ENCODE results near the gene ENTPD6. TPM values are rescaled to one million over a fixed set of nuclear protein-coding genes. Genes with fewer than 3 reads are reported as not detected.
A peak's percentile ranks its signal among the peaks of the same experiment; 100 is the strongest.

The ENTPD6 gene
- total RNA-seq, 1 donor from 2014 or later, result 106 TPM

GRCh38 chr20:25253606-25254275 is 58.2 kb downstream of the ENTPD6 start:
- intact Hi-C loops (cut with micrococcal nuclease), result no loop called here
- no peaks in the 10 kb centered on the region for H3K9me3 ChIP-seq (replicated peaks)
- peaks cover 10% of the 10 kb centered on the region for H3K36me3 ChIP-seq
- H3K27ac ChIP-seq (replicated peaks), result peak overlapping the region; percentile 97
- TF ChIP-seq, protein P1, sequence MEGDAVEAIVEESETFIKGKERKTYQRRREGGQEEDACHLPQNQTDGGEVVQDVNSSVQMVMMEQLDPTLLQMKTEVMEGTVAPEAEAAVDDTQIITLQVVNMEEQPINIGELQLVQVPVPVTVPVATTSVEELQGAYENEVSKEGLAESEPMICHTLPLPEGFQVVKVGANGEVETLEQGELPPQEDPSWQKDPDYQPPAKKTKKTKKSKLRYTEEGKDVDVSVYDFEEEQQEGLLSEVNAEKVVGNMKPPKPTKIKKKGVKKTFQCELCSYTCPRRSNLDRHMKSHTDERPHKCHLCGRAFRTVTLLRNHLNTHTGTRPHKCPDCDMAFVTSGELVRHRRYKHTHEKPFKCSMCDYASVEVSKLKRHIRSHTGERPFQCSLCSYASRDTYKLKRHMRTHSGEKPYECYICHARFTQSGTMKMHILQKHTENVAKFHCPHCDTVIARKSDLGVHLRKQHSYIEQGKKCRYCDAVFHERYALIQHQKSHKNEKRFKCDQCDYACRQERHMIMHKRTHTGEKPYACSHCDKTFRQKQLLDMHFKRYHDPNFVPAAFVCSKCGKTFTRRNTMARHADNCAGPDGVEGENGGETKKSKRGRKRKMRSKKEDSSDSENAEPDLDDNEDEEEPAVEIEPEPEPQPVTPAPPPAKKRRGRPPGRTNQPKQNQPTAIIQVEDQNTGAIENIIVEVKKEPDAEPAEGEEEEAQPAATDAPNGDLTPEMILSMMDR (IDR thresholded peaks at IDR 0.05; ENCODE audit: borderline replicate concordance), result no peak
- H3K4me1 ChIP-seq, result peaks cover 95% of the 10 kb centered on the region
- H3K27me3 ChIP-seq (ENCODE audit: low read depth), result no peaks in the 10 kb centered on the region
- H3K4me3 ChIP-seq, result peak overlapping the region; percentile 97
- DNase-seq, result no peak

DNA sequence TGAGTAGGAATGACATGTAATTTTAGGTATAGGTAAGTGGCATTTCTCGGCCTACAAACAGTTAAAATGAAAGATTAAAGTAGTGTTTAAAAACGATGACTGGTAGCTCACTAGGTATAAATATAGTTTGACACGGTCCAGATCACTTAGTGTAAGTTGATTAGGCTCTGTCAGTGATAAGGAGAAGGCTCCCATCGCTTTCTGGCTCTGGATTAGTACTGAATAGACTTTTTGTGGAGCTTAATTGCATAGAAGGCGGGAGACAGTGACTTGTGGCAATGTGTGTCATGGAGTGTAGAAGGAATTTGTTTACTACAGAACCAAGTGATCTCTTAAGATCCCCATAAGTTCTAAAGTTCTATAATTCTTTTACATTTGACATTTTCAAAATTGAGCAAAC is 59.1 kb downstream of the ENTPD6 start:
- intact Hi-C loops (cut with micrococcal nuclease), result no loop called here

DNA sequence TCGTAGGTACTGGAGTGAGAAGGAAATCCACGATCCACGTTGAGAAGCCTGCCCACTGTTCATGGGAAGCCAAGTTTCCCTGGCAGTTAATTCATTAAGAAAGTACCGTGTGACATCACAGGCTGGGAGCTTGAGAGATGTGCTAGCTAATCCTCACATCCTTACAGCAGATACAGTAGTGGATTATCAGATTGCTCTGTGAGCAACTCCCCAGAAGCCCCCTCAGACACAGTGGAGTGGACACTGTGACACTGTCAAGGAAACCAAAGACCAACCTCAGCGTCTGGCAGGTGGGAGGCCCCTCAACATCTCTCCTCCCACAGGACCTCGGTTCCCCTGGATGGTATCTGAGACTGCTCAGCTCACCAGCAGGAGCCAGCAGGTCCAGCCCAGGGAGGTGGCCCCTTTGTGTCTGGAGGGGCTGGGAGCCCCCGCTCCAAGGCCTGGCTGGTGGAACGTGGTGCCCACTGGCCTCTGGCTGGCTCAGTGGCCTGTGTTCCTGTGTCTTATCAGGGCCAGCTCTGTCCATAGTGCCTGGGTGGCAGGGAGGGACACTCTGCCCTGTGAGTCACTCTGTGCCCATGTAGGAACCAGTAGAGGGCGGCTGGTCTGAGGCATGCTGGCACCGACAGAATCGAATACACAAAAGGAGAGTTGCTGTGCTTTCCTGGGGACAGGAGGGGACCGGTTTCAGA is 59.6 kb downstream of the ENTPD6 start:
- peak; percentile 67 for DNase-seq
- Histone ChIP-seq H3K27ac (replicated peaks) (peak overlapping the region; percentile 97), H3K9me3 (replicated peaks) (no peaks in the 10 kb centered on the region), H3K36me3 (peaks cover 24% of the 10 kb centered on the region), H3K27me3 (ENCODE audit: low read depth) (no peaks in the 10 kb centered on the region), H3K4me1 (peaks cover 94% of the 10 kb centered on the region), H3K4me3 (peak overlapping the region; percentile 47)
- intact Hi-C loops (cut with micrococcal nuclease), result no loop called here
- TF ChIP-seq, protein P1 (IDR thresholded peaks at IDR 0.05; ENCODE audit: borderline replicate concordance), result peak; percentile 34

More for the DNA sequence above, 59.1 kb downstream of the ENTPD6 start:
- peak overlapping the region; percentile 97 for H3K27ac ChIP-seq (replicated peaks)
- peaks cover 95% of the 10 kb centered on the region for H3K4me1 ChIP-seq
- no peaks in the 10 kb centered on the region for H3K27me3 ChIP-seq (ENCODE audit: low read depth)
- H3K36me3 ChIP-seq, result peaks cover 19% of the 10 kb centered on the region
- peak overlapping the region; percentile 97 for H3K4me3 ChIP-seq
- no peaks in the 10 kb centered on the region for H3K9me3 ChIP-seq (replicated peaks)
- TF ChIP-seq, protein P1 (IDR thresholded peaks at IDR 0.05; ENCODE audit: borderline replicate concordance), result no peak
- DNase-seq, result no peak

DNA sequence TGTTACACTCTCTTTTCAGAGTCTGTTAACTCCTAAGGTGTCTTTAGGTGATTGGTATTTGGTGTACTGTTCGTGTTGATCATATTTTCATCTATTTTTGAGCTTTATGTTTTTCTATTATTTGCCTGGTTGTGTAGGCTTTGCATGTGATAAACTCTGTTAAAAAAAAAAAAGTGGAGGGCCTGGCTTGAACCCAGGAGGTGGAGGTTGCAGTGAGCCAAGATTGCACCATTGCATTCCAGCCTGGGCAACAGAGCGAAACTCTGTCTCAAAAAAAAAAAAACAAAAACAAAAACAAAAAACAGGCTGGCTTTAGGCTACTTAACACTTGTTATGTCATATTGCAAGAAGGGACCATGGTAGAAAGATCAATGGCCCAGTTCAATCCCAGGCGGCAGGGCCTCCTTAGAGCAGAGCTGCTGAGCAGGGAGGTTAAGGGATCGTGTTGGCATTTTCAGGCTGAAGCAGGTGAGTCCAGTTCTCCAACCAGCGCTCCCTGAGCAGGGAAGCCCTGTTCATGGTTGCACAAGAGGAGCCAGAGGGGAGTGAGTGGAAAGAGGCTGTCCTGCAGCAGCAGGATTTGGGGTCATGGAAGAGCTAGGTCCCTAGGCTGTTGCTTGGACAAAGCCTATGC is 60.8 kb downstream of the ENTPD6 start:
- Histone ChIP-seq H3K4me1 (peaks cover 82% of the 10 kb centered on the region), H3K36me3 (peaks cover 36% of the 10 kb centered on the region), H3K27ac (replicated peaks) (peak overlapping the region; percentile 97), H3K4me3 (peak overlapping the region; percentile 47), H3K27me3 (ENCODE audit: low read depth) (no peaks in the 10 kb centered on the region), H3K9me3 (replicated peaks) (no peaks in the 10 kb centered on the region)
- intact Hi-C loops (cut with micrococcal nuclease), result no loop called here
- no peak for DNase-seq
- TF ChIP-seq, protein P1 (IDR thresholded peaks at IDR 0.05; ENCODE audit: borderline replicate concordance), result no peak

DNA sequence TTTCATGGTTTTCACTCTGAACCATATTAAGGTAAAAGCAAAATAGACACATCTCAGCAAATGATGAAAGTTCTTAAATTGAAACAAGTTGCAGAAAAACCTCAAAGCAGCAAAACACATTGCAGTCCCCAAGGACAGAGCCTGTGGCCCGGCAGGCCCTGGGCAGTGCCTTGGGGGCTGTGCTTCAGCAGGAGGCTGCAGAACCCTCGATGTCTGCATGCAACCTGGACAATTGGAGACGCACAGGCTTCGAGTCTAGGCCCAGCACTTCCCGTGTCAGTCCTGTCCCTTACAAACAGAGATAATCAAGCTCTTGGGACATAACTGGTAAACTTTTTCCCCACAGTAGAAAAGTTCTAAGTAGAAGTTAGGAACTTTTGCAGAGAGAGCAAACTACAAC is 61.6 kb downstream of the ENTPD6 start:
- DNase-seq, result no peak
- TF ChIP-seq, protein P1 (IDR thresholded peaks at IDR 0.05; ENCODE audit: borderline replicate concordance), result no peak
- peak overlapping the region; percentile 18 for H3K4me3 ChIP-seq
- peaks cover 43% of the 10 kb centered on the region for H3K36me3 ChIP-seq
- no peaks in the 10 kb centered on the region for H3K9me3 ChIP-seq (replicated peaks)
- H3K27me3 ChIP-seq (ENCODE audit: low read depth), result no peaks in the 10 kb centered on the region
- H3K4me1 ChIP-seq, result peaks cover 74% of the 10 kb centered on the region
- intact Hi-C loops (cut with micrococcal nuclease), result no loop called here
- H3K27ac ChIP-seq (replicated peaks), result peak overlapping the region; percentile 97
